Skin of body (tissue), 2 donors: ENCODE measurements around the gene MAP4K1. TPM values are rescaled to one million over a fixed set of nuclear protein-coding genes. Genes with fewer than 3 reads are reported as not detected.

Experiments used
- DNase-seq: peaks from one replicate; lab custom pipeline; 2025; lab: John Stamatoyannopoulos, UW
- total RNA-seq: library from RNA; depleted of rRNA; stranded (reverse); fragments of >200 nt; gene quantifications from one replicate; pipeline ENCODE4 v1.2.3, GENCODE V29; 2014

The MAP4K1 gene
- total RNA-seq, 1 donor from 2014 or later = 0.59 TPM

GRCh38 chr19:38544569-38545315, 73.0 kb downstream of the MAP4K1 start:
- DNase-seq = peak; percentile 5

- no peak for DNase-seq
Measured at GRCh38 chr19:38543807-38544568, 73.8 kb downstream of the MAP4K1 start.

GRCh38 chr19:38543286-38543806, 74.4 kb downstream of the MAP4K1 start:
- no peak for DNase-seq

- no peak for DNase-seq
Measured at GRCh38 chr19:38542040-38542439, 75.7 kb downstream of the MAP4K1 start.

GRCh38 chr19:38539751-38540150, 78.0 kb downstream of the MAP4K1 start:
- DNase-seq = no peak

GRCh38 chr19:38538793-38539528, 78.8 kb downstream of the MAP4K1 start:
- DNase-seq = no peak

GRCh38 chr19:38538386-38538785, 79.4 kb downstream of the MAP4K1 start:
- DNase-seq = no peak

Other genes starting within 250 kb of the MAP4K1 start
- gene PSMD8, start 243.4 kb downstream of the MAP4K1 start, total RNA-seq = 121 TPM
- gene GGN, start 229.9 kb downstream of the MAP4K1 start, total RNA-seq = not detected
- gene SPRED3, start 229.3 kb downstream of the MAP4K1 start, total RNA-seq = 0.99 TPM
- gene FAM98C, start 214.9 kb downstream of the MAP4K1 start, total RNA-seq = 6.2 TPM
- 1.8 TPM for gene RASGRP4, start 191.7 kb downstream of the MAP4K1 start, total RNA-seq
- 21.1 TPM for gene RYR1, start 184.3 kb downstream of the MAP4K1 start, total RNA-seq
- gene EIF3K, start 1.2 kb upstream of the MAP4K1 start, total RNA-seq = 193 TPM
- gene ACTN4, start 29.7 kb upstream of the MAP4K1 start, total RNA-seq = 152 TPM
- 6.0 TPM for gene CAPN12, start 126.5 kb upstream of the MAP4K1 start, total RNA-seq
- 102 TPM for gene LGALS7, start 155.6 kb upstream of the MAP4K1 start, total RNA-seq
- gene LGALS7B, start 171.2 kb upstream of the MAP4K1 start, total RNA-seq = 285 TPM
- 1.3 TPM for gene LGALS4, start 195.0 kb upstream of the MAP4K1 start, total RNA-seq
- gene ECH1, start 213.8 kb upstream of the MAP4K1 start, total RNA-seq = 50.1 TPM
- 205 TPM for gene HNRNPL, start 232.0 kb upstream of the MAP4K1 start, total RNA-seq